Stimulated activated CD4-positive, alpha-beta T cell treated with anti-CD3 and anti-CD28 coated beads, Interleukin-2, amount 100 ng/mL, for 24 hours (primary cell): ENCODE measurements around the gene RPS14.

Experiments used
- DNase-seq, 2 donors: peaks; one replicate each; pipeline ENCODE4 v3.0.0-alpha.2; 2020

Gene RPS14

DNA sequence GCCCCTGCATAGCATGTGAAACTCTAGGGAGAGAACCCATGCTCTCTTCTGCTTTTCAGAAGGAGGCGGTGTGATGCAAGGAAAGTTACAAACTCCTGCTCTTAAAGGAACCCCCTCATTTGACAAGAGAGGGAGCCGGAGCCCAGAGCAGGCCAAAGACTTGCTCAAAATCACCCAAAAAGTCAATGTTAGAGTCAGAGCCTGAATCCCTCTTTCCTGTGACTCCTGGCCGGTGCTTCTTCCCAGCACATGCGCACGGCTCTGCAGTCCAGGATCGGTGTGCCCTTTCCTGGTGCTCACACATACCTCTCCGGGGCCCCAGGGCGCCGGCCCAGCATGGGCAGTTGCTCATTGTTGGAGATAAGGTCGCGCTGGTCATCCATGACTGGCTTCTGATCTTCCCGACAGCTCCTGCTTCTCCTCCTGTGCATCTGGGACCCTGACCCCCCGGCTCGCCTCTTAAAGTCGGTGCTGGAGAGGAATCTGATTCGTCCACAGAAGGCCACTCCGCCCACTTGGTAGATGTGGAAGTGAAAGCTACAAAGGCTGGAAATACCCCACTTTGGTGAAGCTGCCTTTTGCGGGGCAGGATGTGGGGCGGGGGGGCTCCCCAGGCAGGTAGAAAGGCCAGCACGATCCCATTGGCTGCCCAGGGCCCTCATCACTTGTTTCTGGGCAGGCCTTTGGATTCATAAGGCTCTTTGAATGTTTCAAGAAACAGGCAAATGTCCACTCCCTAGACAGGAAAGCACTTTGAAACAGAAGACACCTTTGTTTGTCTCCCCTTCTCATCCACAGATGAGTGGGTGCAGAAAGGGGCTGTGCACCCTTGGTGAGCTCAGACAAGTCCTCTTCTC is 37.0 kb downstream of the RPS14 start, which contains the start of gene CD74:
Gene CD74, minus strand, starts transcription at position 592 of the 857 bp plus-strand sequence. Its CDS starts 161 bp downstream, at position 431.
- DNase-seq = peak; percentile 87 to 89

DNA sequence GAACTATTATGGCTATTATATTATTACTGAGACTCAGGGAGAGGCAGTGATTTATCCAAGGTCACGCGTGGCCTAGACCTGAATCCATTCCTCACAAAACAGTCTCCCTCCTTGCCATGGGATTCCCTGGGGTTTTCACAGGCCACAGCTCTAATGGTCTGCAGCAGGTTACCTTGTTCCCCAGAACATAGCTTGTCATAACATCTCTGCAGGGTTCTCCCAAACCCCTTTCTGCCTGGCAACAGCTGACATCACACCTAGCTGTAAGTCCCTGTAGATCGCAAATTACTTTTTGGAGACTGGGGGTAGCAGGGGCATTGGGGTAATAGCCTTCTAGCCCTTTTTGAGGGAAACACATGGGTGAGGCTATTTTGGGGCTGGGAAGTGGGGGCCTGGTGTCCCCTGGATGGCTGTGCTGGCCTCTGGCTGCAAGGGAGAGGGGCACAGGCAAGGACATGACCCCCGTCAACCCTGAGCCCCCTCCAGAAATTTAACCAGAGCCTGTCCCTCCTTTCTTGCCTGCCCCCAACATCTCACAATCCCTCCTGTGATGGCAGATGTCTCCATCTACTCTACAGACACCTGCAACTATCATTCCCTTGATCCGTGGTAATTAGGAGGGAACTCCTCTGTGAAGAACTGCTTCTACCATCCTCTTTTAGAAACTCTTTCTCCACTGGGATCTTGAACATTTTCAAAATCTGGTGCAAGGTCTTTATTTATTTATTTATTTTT is 38.1 kb downstream of the RPS14 start:
- peak; percentile 64 to 70 for DNase-seq

DNA sequence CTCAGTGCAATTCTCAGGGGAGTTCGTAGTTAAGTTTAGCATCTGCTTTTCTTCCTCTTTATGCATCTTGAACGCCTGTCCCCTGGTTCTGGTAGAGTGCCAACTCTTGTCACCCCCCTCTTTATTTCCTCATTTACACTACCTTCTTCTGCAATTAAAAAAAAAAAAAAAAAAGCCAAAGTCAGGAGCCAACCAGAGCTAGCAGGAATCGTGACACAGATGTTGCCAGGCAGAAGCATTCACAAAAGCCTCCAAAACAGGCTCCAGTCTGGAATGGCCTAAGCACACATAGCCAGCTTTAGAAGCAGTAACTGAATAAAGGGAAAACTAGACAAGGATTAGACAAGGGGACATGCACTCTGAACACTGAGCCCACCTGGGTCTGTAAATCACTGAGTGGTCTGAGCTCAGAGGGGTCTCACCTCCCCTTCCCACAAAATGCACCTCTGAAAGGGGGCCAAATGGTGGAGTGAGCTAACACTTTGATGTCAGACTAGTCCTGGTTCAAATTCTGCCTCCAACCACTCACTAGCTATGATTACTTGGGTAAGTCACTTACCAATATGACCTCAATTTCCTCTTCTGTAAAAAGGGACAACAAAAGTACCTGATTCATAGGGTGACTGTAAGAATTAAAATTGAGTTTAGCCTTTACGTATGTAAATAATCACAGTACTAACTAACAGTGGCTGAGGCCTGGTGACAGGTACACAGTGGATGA is 38.9 kb downstream of the RPS14 start:
- DNase-seq = peak; percentile 35 to 42

DNA sequence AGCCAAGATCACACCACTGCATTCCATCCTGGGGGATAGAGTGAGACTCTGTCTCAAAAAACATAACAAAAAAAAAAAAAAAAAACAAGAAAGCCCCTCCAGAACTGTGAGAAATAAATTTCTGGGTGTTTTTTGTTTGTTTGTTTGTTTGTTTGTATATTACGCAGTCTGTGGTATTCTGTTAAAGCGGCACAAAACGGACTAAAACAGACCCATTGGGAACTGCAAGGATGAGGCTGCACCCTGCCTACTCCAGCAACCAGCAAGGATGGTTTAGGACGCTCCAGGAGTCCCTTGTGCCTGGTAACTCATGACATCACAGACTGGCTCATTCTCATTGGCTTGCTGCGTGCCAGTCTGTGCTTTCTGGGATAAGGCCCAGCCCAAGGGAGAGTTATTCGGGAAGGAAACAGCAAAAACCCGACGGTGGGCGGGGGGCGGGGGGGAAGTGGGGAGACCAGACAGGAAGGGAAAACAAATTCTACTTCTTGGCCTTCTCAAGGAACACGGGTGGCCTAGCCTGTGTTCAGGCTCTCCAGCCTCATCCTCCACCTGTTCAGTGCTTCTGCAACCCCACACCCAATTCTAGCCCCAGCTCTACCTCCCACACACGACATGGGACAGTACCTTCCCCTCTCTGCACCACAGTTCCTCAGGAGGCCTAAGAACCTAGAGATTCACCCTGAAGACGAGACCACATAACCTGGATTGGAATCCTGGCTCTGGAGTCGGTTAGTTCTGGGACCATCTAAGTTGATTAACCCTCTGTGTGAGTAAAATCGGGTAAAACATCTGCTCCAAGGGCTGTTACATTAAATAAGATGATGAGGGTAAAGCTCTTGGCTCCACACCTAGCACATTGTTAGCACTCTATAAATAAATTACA is 39.7 kb downstream of the RPS14 start:
- peak; percentile 46 to 48 for DNase-seq

DNA sequence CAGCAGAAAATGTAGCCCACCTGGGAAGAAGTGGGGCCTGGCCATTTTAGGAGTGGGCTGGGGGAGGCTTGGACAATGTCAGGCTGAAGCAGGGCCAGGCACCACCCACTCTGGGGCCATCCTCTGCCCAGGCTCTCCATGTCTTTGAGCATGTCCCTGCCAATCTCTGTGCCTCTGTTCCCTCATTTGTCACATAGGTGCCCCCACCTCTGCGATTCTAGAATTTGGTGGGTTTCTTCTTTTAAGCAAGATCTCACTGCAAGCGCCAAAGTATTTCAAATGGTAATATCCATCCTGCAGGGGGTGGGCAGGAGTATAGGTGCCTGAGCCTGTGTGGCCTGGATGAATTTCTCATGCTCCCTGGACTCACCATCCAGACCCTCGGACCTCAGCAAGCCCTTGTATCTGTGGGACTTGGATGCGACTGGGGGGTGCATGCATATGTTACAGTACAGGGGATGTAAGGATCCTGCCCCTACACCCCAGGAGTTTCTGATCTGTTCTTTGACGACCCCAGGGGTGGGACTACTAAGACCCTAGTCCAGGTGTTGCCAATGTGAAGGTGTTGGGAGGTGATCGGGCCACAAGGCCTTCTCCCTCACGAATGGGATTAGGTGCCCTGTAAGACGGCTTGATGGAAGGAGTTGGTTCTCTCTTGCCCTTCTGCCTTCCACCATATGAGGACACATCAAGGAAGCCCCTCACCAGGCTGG is 41.2 kb downstream of the RPS14 start:
- no peak for DNase-seq

DNA sequence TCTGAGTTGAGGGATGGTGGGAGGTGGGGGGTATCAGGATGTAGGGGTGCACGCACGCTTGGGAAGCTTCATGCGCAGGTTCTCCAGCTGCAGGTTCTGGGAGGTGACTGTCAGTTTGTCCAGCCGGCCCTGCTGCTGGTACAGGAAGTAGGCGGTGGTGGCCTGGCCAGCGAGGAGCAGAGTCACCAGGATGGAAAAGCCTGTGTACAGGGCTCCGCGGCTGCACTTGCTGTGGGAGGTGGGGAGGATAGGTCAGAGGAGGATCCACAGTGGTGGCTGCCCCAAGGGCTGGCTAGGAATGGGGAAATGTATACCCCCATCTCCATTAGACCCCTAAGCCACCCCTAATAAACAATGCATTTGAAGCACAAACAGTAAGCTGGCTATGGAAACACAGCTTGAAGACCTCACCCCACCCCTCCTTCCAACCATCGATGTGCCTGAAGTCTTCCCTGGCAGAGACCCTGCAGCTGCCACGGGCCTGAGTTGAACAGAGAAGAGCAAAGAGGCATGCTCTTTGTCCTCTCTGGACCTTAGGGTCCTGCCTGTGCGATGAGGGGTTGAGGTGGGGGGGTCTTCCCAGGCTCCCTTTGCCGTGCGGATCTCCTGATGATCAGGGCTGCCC is 42.3 kb downstream of the RPS14 start:
- DNase-seq = no peak

DNA sequence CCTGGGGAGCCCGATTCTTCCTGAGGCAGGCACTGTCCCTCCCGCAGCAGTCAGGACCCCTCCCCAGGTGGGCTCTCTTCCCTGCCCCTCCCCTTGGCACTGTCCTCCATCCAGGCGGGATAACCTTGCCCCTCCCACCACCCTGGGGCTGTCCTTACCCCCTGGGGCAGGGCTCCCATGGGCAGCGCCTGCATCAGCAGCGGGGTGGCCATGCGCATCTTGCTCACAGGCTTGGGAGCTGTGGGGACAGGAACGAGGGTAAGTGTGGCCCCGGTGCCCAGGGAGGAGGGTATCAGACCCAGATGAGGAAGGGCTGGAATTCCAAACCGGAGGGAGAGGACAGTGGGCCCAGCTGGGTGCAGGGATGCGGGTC is 42.8 kb downstream of the RPS14 start:
- DNase-seq = no peak

DNA sequence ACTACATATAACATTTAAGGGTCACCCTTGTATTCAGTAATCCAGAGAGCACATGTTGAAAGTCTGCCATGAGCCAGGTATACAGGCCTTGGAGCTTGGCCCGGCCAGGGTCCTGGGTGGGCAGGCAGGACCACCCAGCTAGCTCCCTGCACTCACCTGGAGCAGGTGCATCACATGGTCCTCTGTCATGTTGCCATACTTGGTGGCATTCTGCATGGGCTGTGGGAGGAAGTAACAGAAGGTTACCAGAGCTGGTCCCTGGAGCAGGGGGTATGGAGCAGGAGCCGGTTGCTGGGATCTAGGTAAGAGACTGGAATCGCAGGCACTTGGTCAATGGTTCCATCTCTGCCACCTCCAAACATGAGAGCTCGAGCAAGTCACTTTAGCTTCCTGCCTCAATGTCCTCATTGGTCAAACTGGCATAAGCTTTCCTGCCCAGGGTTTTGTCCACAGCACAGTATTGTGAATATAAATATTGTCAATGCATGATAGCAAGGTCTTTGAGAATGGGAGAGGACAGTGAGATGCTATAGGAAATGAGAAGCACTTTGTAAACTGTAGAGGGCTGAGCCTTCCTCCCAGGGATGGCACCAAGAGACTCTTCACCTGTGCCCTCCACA is 43.3 kb downstream of the RPS14 start:
- no peak for DNase-seq

DNA sequence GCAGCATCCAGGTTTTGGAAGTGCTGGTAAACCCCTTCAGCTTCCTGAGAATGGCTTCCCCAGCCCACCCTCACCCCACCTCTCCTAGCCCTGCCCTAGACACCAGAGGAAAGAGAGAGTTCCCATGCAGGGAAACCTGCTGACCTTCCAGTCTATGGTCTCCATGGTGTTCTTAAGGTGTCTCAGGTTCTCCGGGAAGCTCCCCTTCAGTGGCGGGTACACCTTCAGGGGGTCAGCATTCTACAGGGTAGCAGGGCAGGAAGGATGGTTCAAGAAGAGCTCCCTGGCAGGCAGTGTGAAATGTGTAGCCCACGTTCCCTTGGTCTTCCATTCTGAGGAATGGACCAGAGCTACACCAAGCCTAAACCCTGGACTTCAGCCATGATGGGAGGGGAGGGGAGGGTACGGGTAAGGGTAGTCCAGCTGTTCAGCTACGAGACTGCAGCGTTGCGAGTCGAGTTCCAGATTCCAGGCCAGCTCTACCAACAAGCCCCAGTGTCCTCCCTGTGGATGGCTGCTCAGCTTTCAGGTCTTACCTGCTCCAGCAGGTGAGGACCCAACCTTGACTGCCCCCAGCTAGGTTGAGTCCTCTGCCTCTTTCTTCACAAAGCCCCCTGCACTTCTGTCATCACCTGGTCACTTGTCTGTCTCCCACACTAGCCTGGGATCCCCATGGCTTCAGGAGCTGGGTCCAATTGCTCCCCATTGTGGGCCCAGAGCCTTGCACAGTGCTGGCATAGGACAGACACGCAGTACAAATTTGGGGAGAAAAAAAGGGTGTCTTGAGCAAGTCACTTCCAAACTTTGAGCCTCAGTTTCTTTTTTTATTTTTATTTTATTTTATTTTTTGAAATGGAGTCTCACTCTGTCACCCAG is 44.4 kb downstream of the RPS14 start:
- DNase-seq = no peak

DNA sequence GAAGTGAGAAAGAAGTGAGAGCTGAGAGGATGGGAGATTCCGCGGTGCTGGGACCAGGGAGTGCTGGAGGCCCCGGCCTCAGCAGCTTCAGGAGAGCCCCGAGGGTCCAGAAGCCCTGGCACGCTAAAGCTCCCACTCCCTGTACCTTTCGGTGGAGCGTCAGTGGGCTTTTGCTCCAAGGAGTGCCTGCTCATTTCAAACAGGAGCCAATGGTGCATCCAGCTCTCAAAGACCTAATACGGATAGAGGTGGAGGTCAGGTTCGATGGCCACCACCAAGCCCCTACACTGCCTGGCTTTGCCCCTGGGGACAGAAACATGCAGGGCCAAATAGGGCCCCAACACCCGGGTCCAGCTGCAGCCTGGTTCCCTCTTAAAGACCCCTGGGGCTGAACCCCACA is 45.0 kb downstream of the RPS14 start:
- no peak for DNase-seq

DNA sequence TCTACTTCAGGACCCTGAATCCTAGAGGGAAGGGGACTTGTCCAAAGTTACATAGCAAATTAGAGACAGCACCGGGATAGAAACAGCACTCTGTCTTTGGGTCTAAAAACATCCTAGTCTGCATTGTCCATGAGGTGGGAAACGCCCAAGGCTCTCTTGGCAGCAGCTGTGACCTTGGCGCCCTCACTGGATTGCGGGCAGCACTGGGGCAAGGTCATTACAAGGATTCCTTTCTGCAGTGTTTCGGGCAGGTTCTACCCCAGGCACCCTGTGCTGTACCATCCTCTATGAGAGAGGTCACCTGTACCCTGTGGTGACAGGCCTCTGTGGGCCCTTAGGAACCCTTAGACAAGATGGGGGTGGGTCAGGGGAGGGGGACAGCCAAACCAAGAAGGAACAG is 45.4 kb downstream of the RPS14 start:
- DNase-seq = no peak

DNA sequence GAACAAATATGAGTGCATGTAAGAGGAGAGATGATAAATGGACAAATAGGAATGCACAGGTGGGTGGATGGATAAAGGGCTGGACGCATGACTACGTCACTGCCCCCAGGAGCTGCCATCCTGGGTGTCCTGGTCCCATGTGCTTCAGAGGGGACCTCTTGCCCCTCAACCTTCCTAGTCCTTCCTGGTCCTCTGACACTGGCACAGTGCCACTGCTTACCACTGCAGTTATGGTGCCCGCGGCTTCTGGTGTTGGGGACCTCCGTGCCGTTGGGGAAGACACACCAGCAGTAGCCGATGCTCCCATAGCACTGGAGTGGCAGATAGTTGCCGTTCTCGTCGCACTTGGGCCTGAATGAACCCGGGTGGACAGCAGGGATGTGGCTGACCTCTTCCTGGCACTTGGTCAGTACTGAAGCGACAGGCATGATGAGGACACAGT is 46.6 kb downstream of the RPS14 start:
- no peak for DNase-seq

DNA sequence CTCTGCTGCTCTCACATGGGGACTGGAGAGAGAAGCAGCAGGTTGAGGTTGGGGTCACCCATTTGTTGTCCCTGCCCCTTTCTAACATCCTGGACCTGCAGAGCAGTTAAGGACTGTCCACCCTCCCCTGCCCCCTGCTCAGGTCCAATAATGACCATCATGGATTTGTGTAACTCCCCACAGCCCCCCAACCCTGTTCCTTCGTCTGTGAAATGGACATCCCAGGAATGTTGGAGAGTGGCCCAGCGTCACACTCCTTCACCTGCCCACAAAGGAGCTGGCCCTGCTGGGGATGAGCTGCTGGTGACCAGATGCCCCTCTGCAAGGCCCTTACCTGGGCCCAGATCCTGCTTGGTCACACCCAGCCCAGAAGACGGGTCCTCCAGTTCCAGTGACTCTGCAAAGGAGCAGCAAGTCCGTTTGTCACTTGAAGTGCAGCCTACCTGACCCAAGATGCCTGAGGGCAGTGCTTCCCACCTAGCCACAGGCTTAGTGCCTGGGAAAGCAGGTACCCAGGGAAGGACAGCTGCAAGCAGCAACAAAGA is 47.2 kb downstream of the RPS14 start:
- no peak for DNase-seq

DNA sequence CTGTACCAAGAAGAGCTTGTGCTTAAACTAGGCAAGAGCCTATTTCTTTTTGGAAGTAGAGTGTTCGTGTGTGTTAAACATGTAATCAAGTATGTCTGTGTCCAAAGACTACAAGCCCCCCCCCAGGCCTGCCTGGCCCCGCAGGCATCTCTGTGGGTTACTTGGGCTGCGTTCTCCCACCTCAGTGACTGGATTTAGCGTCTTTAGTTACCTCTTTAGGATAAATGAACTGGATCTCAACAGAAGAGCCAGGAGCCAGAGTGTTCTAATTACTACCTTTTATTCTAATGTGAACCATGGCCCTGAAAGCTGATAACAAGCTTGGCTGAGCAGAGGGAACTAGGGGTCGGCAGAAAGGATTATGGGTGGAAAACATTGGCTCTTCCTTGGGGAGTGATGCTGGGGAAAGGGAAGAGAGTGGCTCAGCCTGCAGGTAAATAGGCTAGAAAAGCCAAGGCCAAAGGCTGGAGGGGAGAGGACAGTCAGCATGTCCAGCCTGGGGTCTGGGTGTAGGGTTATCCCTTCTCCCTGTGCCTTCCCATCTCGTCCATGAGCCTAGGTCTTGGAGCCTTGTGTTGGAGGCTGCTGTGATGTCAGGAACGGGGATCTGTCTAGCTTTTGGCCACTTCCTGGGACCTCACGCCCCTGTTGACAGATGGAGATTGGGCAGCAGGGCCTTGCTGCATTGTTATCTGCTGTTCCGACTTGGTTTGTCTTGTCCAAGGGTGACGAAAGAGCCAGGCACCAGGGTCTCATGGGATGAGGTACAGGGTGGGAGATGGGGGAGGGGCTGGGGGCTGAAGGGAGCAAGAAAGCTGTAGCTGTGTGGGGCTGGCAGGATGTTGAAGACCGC is 47.9 kb downstream of the RPS14 start:
- DNase-seq = no peak

DNA sequence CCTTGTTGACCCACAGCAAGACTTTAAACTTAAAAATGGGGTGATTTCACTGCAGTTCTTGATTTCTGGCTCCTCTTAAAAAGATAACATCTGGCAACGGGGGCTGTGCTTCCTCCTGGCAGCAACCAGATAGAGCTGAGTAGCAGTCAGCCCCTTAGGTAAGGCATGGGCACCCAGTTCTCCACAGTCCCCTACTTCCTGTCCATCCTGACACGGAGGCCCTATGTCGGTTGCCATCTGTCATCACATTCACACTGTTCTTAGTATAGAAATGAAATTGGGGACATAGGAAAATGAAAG is 48.5 kb downstream of the RPS14 start:
- no peak for DNase-seq

DNA sequence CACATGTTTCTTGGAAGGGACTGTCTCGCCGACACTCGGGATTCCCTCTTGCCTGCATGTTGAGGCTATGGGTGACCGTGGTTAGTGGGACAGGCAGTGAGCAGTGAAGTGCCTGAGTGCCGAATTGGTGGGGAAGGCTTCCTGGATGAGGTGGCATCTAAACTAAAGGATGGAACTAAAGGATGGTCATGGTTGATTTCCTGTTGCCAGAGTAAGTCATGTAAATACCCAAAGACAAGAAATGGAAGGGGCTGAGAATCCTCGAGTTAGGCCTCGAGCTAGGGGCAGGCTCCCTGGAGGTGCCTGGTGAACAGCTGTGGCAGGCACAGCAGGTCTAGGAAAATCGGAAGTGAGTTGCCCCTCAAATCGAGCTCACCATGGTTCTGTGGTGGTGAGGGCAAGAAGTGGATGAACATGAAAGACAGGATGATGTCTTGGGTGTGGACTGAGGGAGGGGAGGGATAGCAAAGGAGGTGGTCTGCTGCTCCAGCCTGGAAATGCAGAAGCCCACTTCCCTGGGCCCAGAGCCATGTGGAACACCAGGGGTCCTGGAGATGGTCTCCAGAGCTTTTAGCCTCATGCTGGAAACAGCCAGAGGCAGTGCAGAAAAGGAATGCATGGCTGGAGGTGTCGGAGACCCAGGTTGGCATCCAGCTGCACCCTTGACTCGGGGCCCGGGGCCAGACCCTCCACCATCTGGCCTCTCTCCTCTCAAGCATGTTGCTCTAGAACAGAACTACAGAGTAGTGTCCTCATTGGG is 49.0 kb downstream of the RPS14 start:
- no peak for DNase-seq

DNA sequence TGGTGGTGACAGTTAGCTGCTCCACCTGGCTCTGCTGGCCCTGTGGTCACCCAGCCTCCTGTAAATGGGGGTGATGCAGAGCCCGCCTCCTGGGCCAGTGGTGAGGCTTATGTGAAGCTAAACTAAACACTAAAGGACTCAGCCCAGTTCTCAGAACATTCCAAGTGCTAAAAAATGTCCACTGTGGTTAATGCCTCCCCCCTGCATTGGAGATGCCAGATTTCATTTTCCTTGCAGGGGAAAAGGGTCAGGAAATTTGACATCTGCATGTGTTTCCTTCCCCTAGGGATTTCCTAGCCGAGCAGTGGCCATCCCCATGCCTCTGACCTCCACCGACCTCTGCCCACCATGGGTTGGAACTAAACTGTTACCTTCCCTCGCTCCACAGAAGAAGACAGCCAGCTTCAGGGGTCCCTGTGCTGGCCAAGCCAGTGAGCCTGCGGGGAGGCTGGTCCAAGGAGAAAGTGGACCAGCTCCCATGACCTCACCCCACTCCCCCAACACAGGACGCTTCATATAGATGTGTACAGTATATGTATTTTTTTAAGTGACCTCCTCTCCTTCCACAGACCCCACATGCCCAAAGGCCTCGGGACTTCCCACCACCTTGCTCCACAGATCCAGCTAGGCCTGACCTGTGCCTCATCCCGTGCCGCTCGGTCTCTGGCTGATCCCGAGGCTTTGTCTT is 49.9 kb downstream of the RPS14 start:
- DNase-seq = no peak
